IPS-18c (cell line): ENCODE data around the gene PRICKLE4.

Experiments used
- H3K4me3 ChIP-seq: 2 replicates; pipeline ENCODE4 v1.7.0; 2013; ENCODE audit warnings: low read depth, mild to moderate bottlenecking, low read length, moderate library complexity; ENCODE audit not compliant: insufficient read depth
- H3K9me3 ChIP-seq: one replicate; pipeline ENCODE4 v1.6.1; 2013; ENCODE audit warnings: mild to moderate bottlenecking, low read length, moderate library complexity; ENCODE audit not compliant: control insufficient read depth, insufficient read depth

PRICKLE4 gene

GRCh38 chr6:41741625-41742490, 38.7 kb upstream of the PRICKLE4 start:
- Histone ChIP-seq H3K9me3 (no peaks in the 10 kb centered on the region), H3K4me3 (no peak overlapping the region)

- Histone ChIP-seq H3K9me3 (no peaks in the 10 kb centered on the region), H3K4me3 (no peak overlapping the region)
These were observed 37.0 kb upstream of the PRICKLE4 start for GRCh38 chr6:41743406-41744235.

GRCh38 chr6:41744236-41744787, 36.3 kb upstream of the PRICKLE4 start:
- H3K4me3 ChIP-seq: no peak overlapping the region
- H3K9me3 ChIP-seq: no peaks in the 10 kb centered on the region

GRCh38 chr6:41746107-41746506, 34.5 kb upstream of the PRICKLE4 start:
- H3K9me3 ChIP-seq: no peaks in the 10 kb centered on the region
- H3K4me3 ChIP-seq: no peak overlapping the region

- Histone ChIP-seq H3K9me3 (no peaks in the 10 kb centered on the region), H3K4me3 (no peak within 1 kb of the TSS)
These were observed 33.1 kb upstream of the PRICKLE4 start, which contains the start of gene PGC for GRCh38 chr6:41747256-41748101. Gene PGC, minus strand, starts transcription at chr6:41747397. Its CDS starts 63 bp downstream, at chr6:41747334.

- Histone ChIP-seq H3K4me3 (no peak overlapping the region), H3K9me3 (no peaks in the 10 kb centered on the region)
These were observed 32.5 kb upstream of the PRICKLE4 start for GRCh38 chr6:41748102-41748477.

GRCh38 chr6:41748542-41748941, 32.0 kb upstream of the PRICKLE4 start:
- Histone ChIP-seq H3K9me3 (no peaks in the 10 kb centered on the region), H3K4me3 (no peak overlapping the region)

- no peaks in the 10 kb centered on the region for H3K9me3 ChIP-seq
- no peak overlapping the region for H3K4me3 ChIP-seq
These were observed 30.2 kb upstream of the PRICKLE4 start for GRCh38 chr6:41750374-41750773.

GRCh38 chr6:41755895-41756294, 24.7 kb upstream of the PRICKLE4 start:
- H3K9me3 ChIP-seq: peaks cover 2% of the 10 kb centered on the region
- no peak overlapping the region for H3K4me3 ChIP-seq

- H3K4me3 ChIP-seq: no peak overlapping the region
- peaks cover 2% of the 10 kb centered on the region for H3K9me3 ChIP-seq
These were observed 24.2 kb upstream of the PRICKLE4 start for GRCh38 chr6:41756354-41756753.

- H3K9me3 ChIP-seq: peaks cover 2% of the 10 kb centered on the region
- H3K4me3 ChIP-seq: no peak overlapping the region
These were observed 23.3 kb upstream of the PRICKLE4 start for GRCh38 chr6:41757271-41757670.

- peaks cover 2% of the 10 kb centered on the region for H3K9me3 ChIP-seq
- no peak overlapping the region for H3K4me3 ChIP-seq
These were observed 22.5 kb upstream of the PRICKLE4 start for GRCh38 chr6:41757931-41758640.

GRCh38 chr6:41758641-41759035, 21.9 kb upstream of the PRICKLE4 start:
- Histone ChIP-seq H3K9me3 (peaks cover 2% of the 10 kb centered on the region), H3K4me3 (no peak overlapping the region)

- no peak overlapping the region for H3K4me3 ChIP-seq
- H3K9me3 ChIP-seq: peaks cover 2% of the 10 kb centered on the region
These were observed 21.3 kb upstream of the PRICKLE4 start for GRCh38 chr6:41759106-41759904.

- H3K9me3 ChIP-seq: peaks cover 2% of the 10 kb centered on the region
- no peak overlapping the region for H3K4me3 ChIP-seq
These were observed 20.5 kb upstream of the PRICKLE4 start for GRCh38 chr6:41759905-41760579.
